ENCODE results near the gene GREB1L.

- no peak for TF ChIP-seq EP300 (IDR thresholded peaks at IDR 0.05; ENCODE audit: borderline replicate concordance in 1 of 2, low read depth in 1 of 2, low read length in 1 of 2)
- TF ChIP-seq, protein P1, sequence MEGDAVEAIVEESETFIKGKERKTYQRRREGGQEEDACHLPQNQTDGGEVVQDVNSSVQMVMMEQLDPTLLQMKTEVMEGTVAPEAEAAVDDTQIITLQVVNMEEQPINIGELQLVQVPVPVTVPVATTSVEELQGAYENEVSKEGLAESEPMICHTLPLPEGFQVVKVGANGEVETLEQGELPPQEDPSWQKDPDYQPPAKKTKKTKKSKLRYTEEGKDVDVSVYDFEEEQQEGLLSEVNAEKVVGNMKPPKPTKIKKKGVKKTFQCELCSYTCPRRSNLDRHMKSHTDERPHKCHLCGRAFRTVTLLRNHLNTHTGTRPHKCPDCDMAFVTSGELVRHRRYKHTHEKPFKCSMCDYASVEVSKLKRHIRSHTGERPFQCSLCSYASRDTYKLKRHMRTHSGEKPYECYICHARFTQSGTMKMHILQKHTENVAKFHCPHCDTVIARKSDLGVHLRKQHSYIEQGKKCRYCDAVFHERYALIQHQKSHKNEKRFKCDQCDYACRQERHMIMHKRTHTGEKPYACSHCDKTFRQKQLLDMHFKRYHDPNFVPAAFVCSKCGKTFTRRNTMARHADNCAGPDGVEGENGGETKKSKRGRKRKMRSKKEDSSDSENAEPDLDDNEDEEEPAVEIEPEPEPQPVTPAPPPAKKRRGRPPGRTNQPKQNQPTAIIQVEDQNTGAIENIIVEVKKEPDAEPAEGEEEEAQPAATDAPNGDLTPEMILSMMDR (IDR thresholded peaks at IDR 0.05) = no peak
- TF ChIP-seq SIN3A (IDR thresholded peaks at IDR 0.05; ENCODE audit: borderline replicate concordance, low read depth, low read length) = no peak
Observed at GRCh38 chr18:21264651-21265050, 22.6 kb downstream of the GREB1L start.

Measured in SK-N-SH (cell line).